Small intestine (tissue), 7 donors: Measurements from ENCODE around the gene EXD3. TPM values are rescaled to one million over a fixed set of nuclear protein-coding genes. Genes with fewer than 3 reads are reported as not detected.

Experiments
- DNase-seq, 2 donors: peaks; one replicate each; pipeline versions ENCODE4 v3.0.0 to v3.0.0-alpha.2; 2013
- FAIRE-seq: peaks from 2 replicates; lab custom pipeline; 2012; peaks lifted over from hg19 to GRCh38; lab: Jason Lieb, UNC
- H3K27ac ChIP-seq, 3 donors: one replicate each; pipeline ENCODE4 v1.5.1; 2013; ENCODE audit warnings: low read length in 2 of 3, mild to moderate bottlenecking in 2 of 3, control low read depth in 1 of 3, inconsistent platforms in 1 of 3, low read depth in 1 of 3, moderate library complexity in 1 of 3
- H3K27me3 ChIP-seq, 3 donors: one replicate each; pipeline ENCODE4 v1.6.1; 2013; ENCODE audit warnings: low read length in 3 of 3, inconsistent platforms in 1 of 3; ENCODE audit not compliant: control insufficient read depth in 3 of 3, insufficient read depth in 3 of 3
- H3K36me3 ChIP-seq, 3 donors: one replicate each; pipeline ENCODE4 v1.6.1; 2013; ENCODE audit warnings: low read length in 3 of 3, inconsistent platforms in 1 of 3, low read depth in 1 of 3, mild to moderate bottlenecking in 1 of 3, moderate library complexity in 1 of 3; ENCODE audit not compliant: control insufficient read depth in 3 of 3, insufficient read depth in 2 of 3
- H3K4me1 ChIP-seq, 3 donors: one replicate each; pipeline ENCODE4 v1.6.1; 2013; ENCODE audit warnings: low read length in 2 of 3, inconsistent platforms in 1 of 3, low read depth in 1 of 3, mild to moderate bottlenecking in 1 of 3, moderate library complexity in 1 of 3; ENCODE audit not compliant: control insufficient read depth in 3 of 3, insufficient read depth in 2 of 3
- H3K4me3 ChIP-seq, 3 donors: one replicate each; pipeline ENCODE4 v1.5.1; 2013; ENCODE audit warnings: low read length in 3 of 3, control low read depth in 1 of 3, inconsistent platforms in 1 of 3, low read depth in 1 of 3, mild to moderate bottlenecking in 1 of 3, moderate library complexity in 1 of 3
- H3K9me3 ChIP-seq, 2 donors: one replicate each; pipeline ENCODE4 v1.6.1; 2013; ENCODE audit warnings: low read depth in 1 of 2, low read length in 1 of 2; ENCODE audit not compliant: control insufficient read depth in 2 of 2, insufficient read depth in 1 of 2
- WGBS, 3 donors: extraction: QIAGEN DNeasy Blood & Tissue Kit; methylation state at CpG; one replicate each; pipeline ENCODE4 v1.1.7; 2013; 5-methylcytosine and 5-hydroxymethylcytosine counted together
- polyA plus RNA-seq, 4 donors: library from polyadenylated mRNA; stranded (reverse) in 3 of 4; unstranded in 1 of 4; fragments of 200-250 nt in 3 of 4; fragments of 120-200 nt in 1 of 4; gene quantifications; one replicate each; pipeline versions ENCODE4 v1.2.1 to v1.2.3, GENCODE V29; 2013
- donor health status: healthy with polysubstance abuse.
- donor health status: control.
- donor health status: control.
- donor health status: Bipolar disorder and iron deficiency.
- donor health status: healthy.

Gene EXD3
- polyA plus RNA-seq, 4 donors, result 15.0 to 47.8 (median 32.4) TPM

DNA sequence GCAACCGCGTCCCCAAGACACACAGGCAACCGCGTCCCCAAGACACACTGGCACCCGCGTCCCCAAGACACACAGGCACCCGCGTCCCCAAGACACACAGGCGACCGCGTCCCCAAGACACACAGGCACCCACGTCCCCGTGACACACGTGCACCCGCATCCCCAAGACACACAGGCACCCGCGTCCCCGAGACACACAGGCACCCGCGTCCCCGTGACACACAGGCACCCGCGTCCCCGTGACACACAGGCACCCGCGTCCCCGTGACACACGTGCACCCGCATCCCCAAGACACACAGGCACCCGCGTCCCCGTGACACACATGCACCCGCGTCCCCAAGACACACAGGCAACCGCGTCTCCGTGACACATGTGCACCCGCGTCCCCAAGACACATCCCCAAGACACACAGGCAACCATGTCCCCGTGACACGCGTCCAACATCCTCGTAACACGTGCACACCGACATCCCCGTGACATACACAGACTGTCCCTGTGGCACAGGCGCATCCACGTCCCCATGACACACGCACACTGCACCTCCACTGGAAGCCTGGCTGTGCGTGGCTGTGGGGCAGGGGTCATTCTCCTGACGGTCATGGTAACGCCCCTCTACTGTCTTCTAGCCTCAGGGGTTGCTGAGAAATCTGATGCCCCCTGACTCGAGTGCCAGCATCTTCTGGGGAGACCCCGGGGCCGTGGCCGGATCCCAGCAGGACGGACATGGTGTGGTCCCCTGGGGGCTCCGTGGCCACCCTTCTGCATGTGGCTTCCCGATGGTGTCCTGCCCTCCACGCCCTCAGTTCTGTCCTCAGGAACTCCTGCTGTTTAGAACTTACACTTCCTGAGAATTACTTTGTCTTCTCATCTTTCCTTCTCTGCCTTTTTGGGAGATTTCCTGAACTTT lies 24.1 kb downstream of the EXD3 start:
- WGBS, 3 donors, result 95 to 98% (median 97%) methylated on average over 60 of the region's 60 CpGs
- H3K4me3 ChIP-seq, result no peak overlapping the region
- DNase-seq (no peak), FAIRE-seq (no peak)
- H3K27ac ChIP-seq, result peak overlapping the region in 1 of 3 donors; percentile 91
- peaks cover 0 to 22% of the 10 kb centered on the region in 2 donors for H3K9me3 ChIP-seq
- peaks cover 0 to 57% (median 0%) of the 10 kb centered on the region in 3 donors for H3K36me3 ChIP-seq
- H3K27me3 ChIP-seq, result no peaks in the 10 kb centered on the region
- H3K4me1 ChIP-seq, result peaks cover 0 to 17% (median 0%) of the 10 kb centered on the region in 3 donors

DNA sequence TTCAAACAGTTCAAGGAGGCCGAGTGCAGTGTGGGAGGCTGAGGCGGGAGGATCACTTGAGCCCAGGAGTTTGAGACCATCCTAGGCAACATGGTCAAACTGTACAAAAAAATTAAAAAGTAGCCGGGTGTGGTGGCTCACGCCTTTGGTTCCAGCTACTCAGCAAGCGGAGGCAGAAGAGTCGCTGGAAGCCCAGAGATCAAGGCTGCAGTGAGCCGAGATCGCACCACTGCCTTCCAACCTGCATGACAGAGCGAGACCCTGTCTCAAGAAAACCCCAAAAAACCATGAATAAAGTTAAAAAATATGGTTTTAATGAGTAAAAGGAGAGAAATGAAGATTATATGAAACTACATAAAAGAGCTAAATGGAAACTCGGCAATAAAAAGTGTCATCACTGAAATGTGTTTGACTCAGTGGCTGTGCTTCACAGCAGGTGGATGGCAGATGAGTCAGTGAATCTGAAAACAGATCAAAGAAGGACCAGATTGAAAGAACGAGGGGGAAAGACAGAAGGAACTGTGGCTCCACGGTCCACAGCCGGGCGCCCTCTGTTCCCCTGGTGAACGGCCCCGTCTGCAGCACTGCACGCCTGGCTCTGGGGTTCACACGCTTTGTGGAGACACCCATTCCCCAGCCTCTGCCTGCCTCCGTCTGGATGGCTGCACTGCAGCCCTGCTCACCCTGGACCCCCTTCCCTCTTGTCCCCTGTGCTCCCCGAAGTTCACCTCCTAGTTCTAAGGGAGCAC lies 25.1 kb downstream of the EXD3 start:
- Histone ChIP-seq H3K4me1 (peaks cover 0 to 17% (median 0%) of the 10 kb centered on the region in 3 donors), H3K9me3 (peaks cover 0 to 22% of the 10 kb centered on the region in 2 donors), H3K4me3 (no peak overlapping the region), H3K27me3 (no peaks in the 10 kb centered on the region), H3K27ac (no peak overlapping the region), H3K36me3 (peaks cover 0 to 57% (median 0%) of the 10 kb centered on the region in 3 donors)
- no peak for DNase-seq
- no peak for FAIRE-seq
- WGBS, 3 donors, result 84 to 93% (median 85%) methylated on average over 20 of the region's 20 CpGs

DNA sequence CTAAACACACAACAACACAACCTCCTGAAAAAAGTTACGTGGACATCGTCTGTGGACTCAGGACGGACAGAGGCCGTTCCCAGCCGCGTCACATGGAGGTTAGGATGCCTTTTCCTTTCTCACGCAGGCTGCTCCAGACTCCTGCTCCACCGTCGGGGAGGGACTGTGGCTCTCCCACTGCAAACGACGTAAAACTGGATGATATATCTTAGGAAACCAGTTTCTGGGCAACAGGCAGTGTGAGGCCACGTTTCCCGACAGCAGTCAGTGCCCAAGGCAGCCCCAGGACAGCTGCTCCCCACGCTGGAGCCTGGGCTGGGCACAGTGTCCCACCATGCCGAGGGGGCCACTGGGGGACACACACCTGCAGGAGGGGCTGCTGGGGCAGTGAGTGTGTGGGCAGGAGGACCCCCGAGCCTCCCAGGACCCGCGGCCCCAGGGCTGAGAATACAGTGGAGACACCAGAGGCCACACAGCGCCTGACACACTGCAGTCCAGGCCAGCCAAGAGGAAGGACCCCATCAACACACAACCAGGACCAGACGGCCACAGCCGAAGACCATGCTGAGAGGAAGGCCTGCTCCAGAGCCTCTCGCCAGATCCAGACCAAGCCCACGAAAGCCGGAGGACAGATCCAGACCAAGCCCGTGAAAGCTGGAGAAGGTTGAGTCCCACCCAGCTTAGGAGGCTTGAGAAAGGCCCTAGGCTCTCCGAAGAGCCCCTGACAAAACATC lies 26.2 kb downstream of the EXD3 start:
- no peak overlapping the region for H3K27ac ChIP-seq
- peaks cover 0 to 67% (median 0%) of the 10 kb centered on the region in 3 donors for H3K36me3 ChIP-seq
- 93 to 95% (median 93%) methylated on average over 24 to 26 of the region's 26 CpGs for WGBS, 3 donors
- H3K4me1 ChIP-seq, result peaks cover 0 to 14% (median 0%) of the 10 kb centered on the region in 3 donors
- DNase-seq (no peak), FAIRE-seq (no peak)
- no peaks in the 10 kb centered on the region for H3K27me3 ChIP-seq
- H3K9me3 ChIP-seq, result peaks cover 0 to 22% of the 10 kb centered on the region in 2 donors
- no peak overlapping the region for H3K4me3 ChIP-seq

DNA sequence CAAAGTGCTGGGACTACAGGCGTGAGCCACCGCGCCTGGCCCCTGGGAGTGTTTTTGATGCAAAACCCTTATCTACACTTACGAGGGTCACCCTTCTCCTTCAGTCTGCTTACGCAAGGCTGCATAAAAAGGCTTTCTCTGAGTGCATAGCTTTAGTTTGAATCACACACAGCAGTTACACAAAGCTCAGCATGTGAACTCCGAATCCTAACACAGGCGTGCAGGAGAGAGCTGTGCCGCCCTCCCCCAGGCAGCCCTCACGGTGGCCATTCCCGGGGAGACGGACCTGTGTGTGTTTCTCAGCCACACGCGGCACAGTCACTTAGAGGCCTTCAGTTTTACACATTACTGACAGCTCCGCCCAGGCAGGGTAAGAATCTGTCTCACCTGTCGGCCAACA lies 26.7 kb downstream of the EXD3 start:
- Histone ChIP-seq H3K27ac (no peak overlapping the region), H3K9me3 (peaks cover 0 to 22% of the 10 kb centered on the region in 2 donors), H3K36me3 (peaks cover 0 to 71% (median 0%) of the 10 kb centered on the region in 3 donors), H3K4me1 (peaks cover 0 to 14% (median 0%) of the 10 kb centered on the region in 3 donors), H3K4me3 (no peak overlapping the region), H3K27me3 (no peaks in the 10 kb centered on the region)
- DNase-seq (no peak), FAIRE-seq (no peak)
- 88 to 93% (median 89%) methylated on average over 15 of the region's 15 CpGs for WGBS, 3 donors

DNA sequence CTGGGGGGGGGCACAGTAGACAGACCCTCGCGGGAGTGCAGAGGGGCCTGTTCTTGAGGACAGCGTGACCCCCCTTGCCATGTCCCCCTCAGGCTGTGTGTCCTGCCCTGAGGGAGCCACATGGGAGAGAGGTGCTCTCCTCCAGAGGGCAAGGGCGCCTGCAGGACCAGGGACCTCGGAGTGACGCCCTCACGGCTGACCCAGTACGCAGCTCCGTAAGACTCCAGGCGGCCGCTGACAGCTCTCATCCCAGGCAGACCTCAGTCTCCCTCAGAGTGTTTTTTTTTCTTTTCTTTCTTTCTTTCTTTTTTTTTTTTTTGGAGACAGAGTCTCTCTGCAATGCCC lies 27.3 kb downstream of the EXD3 start:
- FAIRE-seq, result no peak
- H3K4me3 ChIP-seq, result no peak overlapping the region
- no peaks in the 10 kb centered on the region for H3K27me3 ChIP-seq
- H3K27ac ChIP-seq, result no peak overlapping the region
- peaks cover 0 to 74% (median 0%) of the 10 kb centered on the region in 3 donors for H3K36me3 ChIP-seq
- H3K9me3 ChIP-seq, result peaks cover 0 to 22% of the 10 kb centered on the region in 2 donors
- DNase-seq, result no peak
- 86 to 95% (median 90%) methylated on average over 11 of the region's 11 CpGs for WGBS, 3 donors
- H3K4me1 ChIP-seq, result peaks cover 0 to 20% (median 0%) of the 10 kb centered on the region in 3 donors

DNA sequence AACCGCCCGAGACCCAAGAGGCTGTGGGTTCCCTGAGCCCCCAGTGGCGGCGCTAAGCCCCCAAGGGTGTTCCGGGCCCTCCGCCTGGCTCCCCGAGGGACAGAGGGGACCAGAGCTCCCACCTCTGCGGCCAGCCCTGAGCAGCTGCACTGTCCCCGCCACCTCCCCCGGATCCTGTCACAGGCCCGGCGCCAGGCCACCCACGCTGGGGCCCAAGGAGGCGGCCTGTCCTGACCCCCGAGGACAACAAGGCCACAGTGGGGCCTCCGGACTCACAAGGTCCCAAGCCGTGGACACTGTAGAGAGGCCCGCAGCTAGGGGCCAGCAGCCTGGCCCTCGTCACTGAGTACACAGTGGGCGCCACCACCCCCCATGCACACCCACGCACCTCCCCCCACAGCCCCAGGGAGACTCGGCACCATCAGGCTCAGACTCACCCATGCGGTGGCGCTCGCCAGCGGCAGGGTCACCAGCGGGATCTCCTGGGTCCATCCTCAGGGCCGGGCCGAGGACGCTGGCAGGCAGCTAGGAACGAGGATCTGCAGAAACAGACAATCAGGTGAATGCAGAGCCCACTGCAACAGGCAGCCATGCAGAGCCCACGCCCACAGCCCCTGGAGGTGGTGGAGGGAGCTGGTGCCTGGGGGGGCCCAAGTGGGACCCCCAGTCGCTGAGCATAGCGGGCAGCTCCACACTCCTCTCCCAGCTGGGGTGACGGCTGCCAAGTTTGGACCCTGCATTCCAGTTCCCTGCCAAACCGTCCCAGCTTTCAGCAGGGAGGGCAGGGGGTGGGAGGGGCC lies 27.9 kb downstream of the EXD3 start:
- DNase-seq (no peak), FAIRE-seq (no peak)
- Histone ChIP-seq H3K27me3 (no peaks in the 10 kb centered on the region), H3K27ac (no peak overlapping the region), H3K4me3 (no peak overlapping the region), H3K36me3 (peaks cover 0 to 76% (median 0%) of the 10 kb centered on the region in 3 donors), H3K4me1 (peaks cover 0 to 20% (median 0%) of the 10 kb centered on the region in 3 donors), H3K9me3 (peaks cover 0 to 22% of the 10 kb centered on the region in 2 donors)
- 89 to 96% (median 89%) methylated on average over 33 to 36 of the region's 36 CpGs for WGBS, 3 donors

DNA sequence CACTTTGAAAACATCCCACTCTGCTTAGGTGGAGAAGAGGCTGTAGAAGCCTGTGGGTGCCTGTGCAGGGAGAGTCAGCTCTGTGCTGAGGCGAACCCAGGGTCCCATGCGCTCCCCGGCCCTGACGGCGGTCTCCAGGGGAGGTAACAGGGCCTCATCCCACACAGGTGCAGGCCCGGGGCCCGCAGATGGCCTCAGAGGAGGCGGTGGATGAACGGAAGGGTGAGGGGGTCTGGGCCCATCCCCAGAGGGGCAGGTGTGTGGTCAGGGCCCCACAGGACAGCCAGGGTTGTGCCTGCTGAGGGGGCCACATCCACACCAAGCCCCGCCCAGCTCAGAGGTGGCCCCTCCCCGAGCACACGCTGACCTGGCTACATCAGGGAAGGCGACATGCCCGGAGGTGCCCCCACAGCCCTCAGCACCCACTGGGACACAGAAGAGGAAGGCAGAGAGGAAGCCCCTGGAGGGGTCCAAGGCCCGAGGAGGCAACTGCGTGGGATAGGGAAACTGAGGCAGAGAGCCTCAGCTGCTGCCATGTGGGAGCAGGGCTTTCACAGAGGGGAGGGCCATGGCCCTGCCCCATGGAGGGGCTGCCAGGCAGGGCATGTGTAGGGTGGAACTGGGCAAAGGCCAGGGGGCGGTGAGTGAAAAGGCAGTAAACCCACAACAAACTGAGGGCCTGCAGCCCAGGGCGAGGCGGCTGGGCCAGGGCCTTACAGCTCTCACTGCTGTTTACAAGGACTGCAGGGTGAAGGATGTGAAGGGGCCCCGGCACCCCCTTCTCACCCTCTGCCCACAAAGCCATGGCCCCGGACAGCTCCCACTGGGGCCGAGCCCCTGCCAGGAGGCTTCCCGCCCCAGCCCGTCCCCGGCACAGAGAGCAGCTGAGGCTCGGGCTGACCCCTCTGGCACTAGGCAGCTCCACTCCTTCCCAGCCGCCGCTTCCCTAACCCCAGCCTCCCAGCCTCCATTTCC lies 29.5 kb downstream of the EXD3 start:
- no peak for DNase-seq
- FAIRE-seq, result no peak
- H3K9me3 ChIP-seq, result peaks cover 0 to 16% of the 10 kb centered on the region in 2 donors
- H3K4me1 ChIP-seq, result peaks cover 0 to 12% (median 0%) of the 10 kb centered on the region in 3 donors
- H3K36me3 ChIP-seq, result peaks cover 0 to 81% (median 0%) of the 10 kb centered on the region in 3 donors
- no peaks in the 10 kb centered on the region for H3K27me3 ChIP-seq
- 89 to 93% (median 89%) methylated on average over 22 to 28 of the region's 28 CpGs for WGBS, 3 donors
- no peak overlapping the region for H3K27ac ChIP-seq
- no peak overlapping the region for H3K4me3 ChIP-seq
